HepG2 (cell line): ENCODE data around the gene THEM4. TPM values are rescaled to one million over a fixed set of nuclear protein-coding genes. Genes with fewer than 3 reads are reported as not detected.
"Not testable (repeated sequence)": the region's sequence is repeated elsewhere in the genome, so short reads cannot be mapped to it uniquely, and the experiment has no call there.

Experiments used
- ATAC-seq: fragments of 200-7000 bp; cut with Tn5 transposase; 3 replicates; pipeline ENCODE4 v1.9.1; 2020; ENCODE audit warnings: mild to moderate bottlenecking, moderate library complexity
- BruUV-seq: library from RNA; stranded (reverse); fragments of 400-500 nt; replicated peaks from 2 replicates; lab custom pipeline; 2021; lab: Mats Ljungman, UMichigan
- CTCF ChIA-PET: fragments of 300-600 bp; formaldehyde crosslinking; extraction: SDS; loops from one replicate; lab custom pipeline; 2021; ENCODE audit warnings: low total read pairs, inconsistent platforms, low intra/inter-chr PET ratio; lab: Yijun Ruan, JAX
- POLR2A ChIA-PET: fragments of 350-600 bp; sonication (Branson Sonifier 250); formaldehyde crosslinking; loops from one replicate; lab custom pipeline; 2020; ENCODE audit warnings: antibody characterized with exemption, inconsistent platforms; lab: Yijun Ruan, JAX
- DNase-seq: peaks from one replicate; pipeline ENCODE4 v3.0.0-alpha.2; 2015; ENCODE audit warnings: low spot score
- FAIRE-seq: peaks from 3 replicates; lab custom pipeline; 2011; peaks lifted over from hg19 to GRCh38; lab: Jason Lieb, UNC
- H2AFZ ChIP-seq: one replicate; pipeline ENCODE4 v1.6.1; 2011; ENCODE audit warnings: low read length, inconsistent platforms
- H3K27ac ChIP-seq: fragments of 300-600 bp; 3 replicates; pipeline ENCODE4 v1.8.0; 2011; ENCODE audit warnings: mixed run types, mild to moderate bottlenecking, mixed read lengths, low read length, inconsistent platforms; ENCODE audit not compliant: insufficient read depth; ENCODE audit errors: extremely low read length
- H3K27me3 ChIP-seq, 2 experiments: fragments of 200-600 bp in 1 of 2; 2 replicates in 1 of 2; 3 replicates in 1 of 2; pipeline versions ENCODE4 v1.6.0 to v1.8.0; 2011; ENCODE audit warnings: low read length in 2 of 2, mild to moderate bottlenecking in 2 of 2, moderate library complexity in 2 of 2, inconsistent platforms in 1 of 2; ENCODE audit not compliant: insufficient read depth in 2 of 2, control insufficient read depth in 1 of 2
- H3K36me3 ChIP-seq, 2 experiments: fragments of 200-600 bp in 1 of 2; replicated peaks in 1 of 2; 2 replicates in 1 of 2; 3 replicates in 1 of 2; pipeline versions ENCODE4 v1.5.1 to v1.8.0; 2011; ENCODE audit warnings: low read length in 2 of 2, inconsistent platforms in 1 of 2; ENCODE audit not compliant: insufficient read depth in 2 of 2, control insufficient read depth in 1 of 2
- H3K4me1 ChIP-seq: 2 replicates; pipeline ENCODE4 v1.5.1; 2012; ENCODE audit warnings: low read length, inconsistent platforms; ENCODE audit not compliant: insufficient read depth
- H3K4me2 ChIP-seq: 2 replicates; pipeline ENCODE4 v1.6.0; 2011; ENCODE audit warnings: low read depth, low read length, inconsistent platforms
- H3K4me3 ChIP-seq, 3 experiments: fragments of 200-600 bp in 1 of 3; sonication (generic), shearing (Covaris generic) in 1 of 3; replicated peaks in 1 of 3; 2 replicates each; pipeline ENCODE4 v1.5.1; 2011 to 2016; ENCODE audit warnings: low read length in 3 of 3, inconsistent platforms in 2 of 3, low read depth in 2 of 3, mild to moderate bottlenecking in 2 of 3, control low read depth in 1 of 3, mixed read lengths in 1 of 3; ENCODE audit not compliant: insufficient read depth in 1 of 3
- H3K79me2 ChIP-seq: one replicate; pipeline ENCODE4 v1.6.1; 2011; ENCODE audit warnings: low read length, inconsistent platforms; ENCODE audit not compliant: insufficient read depth
- H3K9ac ChIP-seq: 2 replicates; pipeline ENCODE4 v1.6.0; 2011; ENCODE audit warnings: mild to moderate bottlenecking, low read depth, low read length, inconsistent platforms; ENCODE audit not compliant: insufficient read depth
- H3K9me3 ChIP-seq: 2 replicates; pipeline ENCODE4 v1.5.1; 2012; ENCODE audit warnings: mild to moderate bottlenecking, low read length
- H4K20me1 ChIP-seq: 2 replicates; pipeline ENCODE4 v1.6.0; 2011; ENCODE audit warnings: inconsistent platforms, mild to moderate bottlenecking, low read length, moderate library complexity; ENCODE audit not compliant: insufficient read depth
- FOXJ3 ChIP-seq: sonication (generic); formaldehyde crosslinking; IDR thresholded peaks from 2 replicates; pipeline ENCODE4 v1.4.0; 2020; ENCODE audit warnings: missing genetic modification reagents, mild to moderate bottlenecking, borderline replicate concordance
- GATAD1 ChIP-seq: IDR thresholded peaks from 2 replicates; pipeline ENCODE4 v1.6.1; 2016; ENCODE audit warnings: missing genetic modification reagents, missing compliant biosample characterization
- KLF11 ChIP-seq: IDR thresholded peaks from 2 replicates; pipeline ENCODE4 v1.6.1; 2016; ENCODE audit warnings: missing compliant biosample characterization
- KMT2B ChIP-seq: IDR thresholded peaks from 2 replicates; pipeline ENCODE4 v1.6.1; 2016; ENCODE audit warnings: missing genetic modification reagents, missing compliant biosample characterization
- MAFF ChIP-seq: IDR thresholded peaks from 2 replicates; pipeline ENCODE4 v1.6.1; 2011; ENCODE audit warnings: low read depth, low read length, improper control_type of control experiment
- NCOA2 ChIP-seq: sonication (generic); formaldehyde crosslinking; IDR thresholded peaks from 2 replicates; pipeline ENCODE4 v1.8.0; 2022; ENCODE audit warnings: inconsistent platforms
- RARG ChIP-seq: sonication (generic); formaldehyde crosslinking; IDR thresholded peaks from 2 replicates; pipeline ENCODE4 v1.4.0; 2020; ENCODE audit warnings: low read depth, mild to moderate bottlenecking, missing genetic modification reagents
- XBP1 ChIP-seq: sonication (generic); formaldehyde crosslinking; IDR thresholded peaks from 2 replicates; pipeline ENCODE4 v1.5.0; 2020; ENCODE audit warnings: missing genetic modification reagents
- ZNF576 ChIP-seq: sonication (generic); formaldehyde crosslinking; IDR thresholded peaks from 2 replicates; pipeline ENCODE4 v1.4.0; 2020; ENCODE audit warnings: mild to moderate bottlenecking, missing genetic modification reagents
- WGBS: methylation state at CpG from one replicate; pipeline ENCODE4 v1.1.6; 2017; ENCODE audit warnings: low lambda C conversion rate; 5-methylcytosine and 5-hydroxymethylcytosine counted together
- in situ Hi-C: cut with HindIII; loops from 2 replicates; pipeline ENCODE4 v1.10.0; 2017; ENCODE audit warnings: low pct_unique_long_range_greater_than_20kb; ENCODE audit not compliant: extremely low pct_ligation_motif_present
- intact Hi-C: fragments of 100-400 bp; cut with micrococcal nuclease; formaldehyde crosslinking; loops from one replicate; pipeline ENCODE4 v1.10.0; 2022; ENCODE audit not compliant: unreplicated experiment
- polyA plus RNA-seq, 8 experiments: library from polyadenylated mRNA; depleted of rRNA in 3 of 8; stranded (reverse) in 7 of 8; unstranded in 1 of 8; fragments of >200 nt; fragmentation: Illumina TruSeq in 4 of 8; extraction: Trizol in 4 of 8; gene quantifications; 2 replicates each; pipeline versions ENCODE4 v1.2.1 to v1.2.3, GENCODE V29; 2011 to 2016; ENCODE audit warnings: low read depth in 4 of 8, missing spikeins in 1 of 8, mixed read lengths in 1 of 8; ENCODE audit not compliant: insufficient read depth in 1 of 8
- total RNA-seq, 5 experiments: library from RNA; depleted of rRNA; stranded (reverse); fragments of >200 nt; fragmentation: Illumina TruSeq; extraction: Trizol; gene quantifications; 2 replicates each; pipeline ENCODE4 v1.2.3, GENCODE V29; 2016; ENCODE audit warnings: low read depth in 1 of 5
- TF ChIP-seq, protein P1 (sequence below): sonication (generic); formaldehyde crosslinking; IDR thresholded peaks from 2 replicates; pipeline ENCODE4 v1.4.0; 2020; ENCODE audit warnings: missing genetic modification reagents
- TF ChIP-seq, protein P2 (sequence below): sonication (generic); formaldehyde crosslinking; IDR thresholded peaks from 2 replicates; pipeline ENCODE4 v1.4.0; 2020; ENCODE audit warnings: missing genetic modification reagents, borderline replicate concordance

The THEM4 gene
- total and polyA plus RNA-seq, 2 of the 13 experiments (the other 11 are each of a cell fraction or from before 2014, with no cell fraction given), result 10.9 to 13.9 TPM

- H4K20me1 ChIP-seq, ATAC-seq, H3K27ac ChIP-seq, H3K4me2 ChIP-seq, CTCF ChIA-PET, H3K4me1 ChIP-seq, POLR2A ChIA-PET, DNase-seq, in situ Hi-C loops, H3K9ac ChIP-seq, H3K4me3 ChIP-seq, BruUV-seq, intact Hi-C loops, H3K36me3 ChIP-seq, H3K27me3 ChIP-seq, H3K79me2 ChIP-seq, FAIRE-seq, H2AFZ ChIP-seq: not testable (repeated sequence)
- peaks cover 29% of the 10 kb centered on the region for H3K9me3 ChIP-seq
- WGBS, result 96% methylated on average over 13 of the region's 22 CpGs
Measured at GRCh38 chr1:151905443-151906323, 3.6 kb downstream of the THEM4 start.

- no peak for ATAC-seq
- TF ChIP-seq GATAD1 (no peak), ZNF576 (CRISPR knock-in tag) (no peak), MAFF (no peak), NCOA2 (no peak), FOXJ3 (CRISPR knock-in tag) (no peak), KLF11 (CRISPR knock-in tag) (no peak), RARG (no peak), KMT2B (CRISPR knock-in tag) (no peak), XBP1 (CRISPR knock-in tag) (no peak)
- TF ChIP-seq, protein P1, sequence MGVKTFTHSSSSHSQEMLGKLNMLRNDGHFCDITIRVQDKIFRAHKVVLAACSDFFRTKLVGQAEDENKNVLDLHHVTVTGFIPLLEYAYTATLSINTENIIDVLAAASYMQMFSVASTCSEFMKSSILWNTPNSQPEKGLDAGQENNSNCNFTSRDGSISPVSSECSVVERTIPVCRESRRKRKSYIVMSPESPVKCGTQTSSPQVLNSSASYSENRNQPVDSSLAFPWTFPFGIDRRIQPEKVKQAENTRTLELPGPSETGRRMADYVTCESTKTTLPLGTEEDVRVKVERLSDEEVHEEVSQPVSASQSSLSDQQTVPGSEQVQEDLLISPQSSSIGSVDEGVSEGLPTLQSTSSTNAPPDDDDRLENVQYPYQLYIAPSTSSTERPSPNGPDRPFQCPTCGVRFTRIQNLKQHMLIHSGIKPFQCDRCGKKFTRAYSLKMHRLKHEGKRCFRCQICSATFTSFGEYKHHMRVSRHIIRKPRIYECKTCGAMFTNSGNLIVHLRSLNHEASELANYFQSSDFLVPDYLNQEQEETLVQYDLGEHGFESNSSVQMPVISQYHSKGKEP (CRISPR knock-in tag), result no peak
- TF ChIP-seq, protein P2, sequence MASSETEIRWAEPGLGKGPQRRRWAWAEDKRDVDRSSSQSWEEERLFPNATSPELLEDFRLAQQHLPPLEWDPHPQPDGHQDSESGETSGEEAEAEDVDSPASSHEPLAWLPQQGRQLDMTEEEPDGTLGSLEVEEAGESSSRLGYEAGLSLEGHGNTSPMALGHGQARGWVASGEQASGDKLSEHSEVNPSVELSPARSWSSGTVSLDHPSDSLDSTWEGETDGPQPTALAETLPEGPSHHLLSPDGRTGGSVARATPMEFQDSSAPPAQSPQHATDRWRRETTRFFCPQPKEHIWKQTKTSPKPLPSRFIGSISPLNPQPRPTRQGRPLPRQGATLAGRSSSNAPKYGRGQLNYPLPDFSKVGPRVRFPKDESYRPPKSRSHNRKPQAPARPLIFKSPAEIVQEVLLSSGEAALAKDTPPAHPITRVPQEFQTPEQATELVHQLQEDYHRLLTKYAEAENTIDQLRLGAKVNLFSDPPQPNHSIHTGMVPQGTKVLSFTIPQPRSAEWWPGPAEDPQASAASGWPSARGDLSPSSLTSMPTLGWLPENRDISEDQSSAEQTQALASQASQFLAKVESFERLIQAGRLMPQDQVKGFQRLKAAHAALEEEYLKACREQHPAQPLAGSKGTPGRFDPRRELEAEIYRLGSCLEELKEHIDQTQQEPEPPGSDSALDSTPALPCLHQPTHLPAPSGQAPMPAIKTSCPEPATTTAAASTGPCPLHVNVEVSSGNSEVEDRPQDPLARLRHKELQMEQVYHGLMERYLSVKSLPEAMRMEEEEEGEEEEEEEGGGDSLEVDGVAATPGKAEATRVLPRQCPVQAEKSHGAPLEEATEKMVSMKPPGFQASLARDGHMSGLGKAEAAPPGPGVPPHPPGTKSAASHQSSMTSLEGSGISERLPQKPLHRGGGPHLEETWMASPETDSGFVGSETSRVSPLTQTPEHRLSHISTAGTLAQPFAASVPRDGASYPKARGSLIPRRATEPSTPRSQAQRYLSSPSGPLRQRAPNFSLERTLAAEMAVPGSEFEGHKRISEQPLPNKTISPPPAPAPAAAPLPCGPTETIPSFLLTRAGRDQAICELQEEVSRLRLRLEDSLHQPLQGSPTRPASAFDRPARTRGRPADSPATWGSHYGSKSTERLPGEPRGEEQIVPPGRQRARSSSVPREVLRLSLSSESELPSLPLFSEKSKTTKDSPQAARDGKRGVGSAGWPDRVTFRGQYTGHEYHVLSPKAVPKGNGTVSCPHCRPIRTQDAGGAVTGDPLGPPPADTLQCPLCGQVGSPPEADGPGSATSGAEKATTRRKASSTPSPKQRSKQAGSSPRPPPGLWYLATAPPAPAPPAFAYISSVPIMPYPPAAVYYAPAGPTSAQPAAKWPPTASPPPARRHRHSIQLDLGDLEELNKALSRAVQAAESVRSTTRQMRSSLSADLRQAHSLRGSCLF (CRISPR knock-in tag), result no peak
Measured at GRCh38 chr1:151905070-151905442, 4.3 kb downstream of the THEM4 start.

More at GRCh38 chr1:151905070-151905442, 4.3 kb downstream of the THEM4 start:
- DNase-seq (no peak), FAIRE-seq (no peak)
- ChIA-PET POLR2A (no interaction called here), CTCF (no interaction called here)
- no peaks in the 10 kb centered on the region for H3K27me3 ChIP-seq
- H2AFZ ChIP-seq, result no peak overlapping the region
- WGBS, result 94% methylated on average over 2 of the region's 2 CpGs
- H3K27ac ChIP-seq, result no peak overlapping the region
- H3K4me3 ChIP-seq, result no peak overlapping the region
- H3K9me3 ChIP-seq, result peaks cover 35% of the 10 kb centered on the region
- H4K20me1 ChIP-seq, result no peaks in the 10 kb centered on the region
- H3K9ac ChIP-seq, result no peak overlapping the region
- no peaks in the 10 kb centered on the region for H3K79me2 ChIP-seq
- BruUV-seq, result no TSS peak
- peaks cover 4% of the 10 kb centered on the region for H3K4me1 ChIP-seq
- H3K4me2 ChIP-seq, result no peak overlapping the region
- intact Hi-C loops (no loop called here), in situ Hi-C loops (no loop called here)
- H3K36me3 ChIP-seq, result no peaks in the 10 kb centered on the region
